Esophagus muscularis mucosa (tissue), 4 donors: Measurements from ENCODE around the gene ZSCAN31. TPM values are rescaled to one million over a fixed set of nuclear protein-coding genes. Genes with fewer than 3 reads are reported as not detected.
A peak's percentile ranks its signal among the peaks of the same experiment; 100 is the strongest.

Experiments
- DNase-seq: peaks from one replicate; pipeline ENCODE4 v3.0.0-alpha.2; 2017; ENCODE audit errors: extremely low spot score
- H3K27ac ChIP-seq, 4 donors: fragments of 200-600 bp; sonication (generic); replicated peaks in 1 of 4; 1 replicate in 3 of 4; 2 replicates in 1 of 4; pipeline ENCODE4 v1.5.1; 2016 to 2019; ENCODE audit warnings: mild to moderate bottlenecking in 1 of 4
- H3K27me3 ChIP-seq, 4 donors: fragments of 200-600 bp; sonication (generic); one replicate each; pipeline versions ENCODE4 v1.5.1 to v1.6.0; 2016 to 2019
- H3K36me3 ChIP-seq, 4 donors: fragments of 200-600 bp; sonication (generic); one replicate each; pipeline ENCODE4 v1.5.1; 2016 to 2019
- H3K4me1 ChIP-seq, 4 donors: fragments of 200-600 bp; sonication (generic); one replicate each; pipeline ENCODE4 v1.5.1; 2016 to 2019
- H3K4me3 ChIP-seq, 4 donors: fragments of 200-600 bp; sonication (generic); 1 replicate in 2 of 4; 2 replicates in 2 of 4; pipeline ENCODE4 v1.5.1; 2016 to 2019; ENCODE audit warnings: mild to moderate bottlenecking in 4 of 4, moderate library complexity in 1 of 4
- H3K9me3 ChIP-seq, 4 donors: fragments of 200-600 bp; sonication (generic); 1 replicate in 3 of 4; 2 replicates in 1 of 4; pipeline ENCODE4 v1.5.1; 2016 to 2019
- EP300 ChIP-seq: sonication (generic); formaldehyde crosslinking; IDR thresholded peaks from one replicate; pipeline ENCODE4 v1.6.1; 2017; ENCODE audit warnings: antibody characterized with exemption
- POLR2A ChIP-seq: fragments of 450-650 bp; IDR thresholded peaks from one replicate; pipeline ENCODE4 v1.6.1; 2017; ENCODE audit warnings: antibody characterized with exemption, moderate library complexity, mild to moderate bottlenecking, low read depth
- POLR2AphosphoS5 ChIP-seq, 2 donors: sonication (generic); formaldehyde crosslinking; IDR thresholded peaks; one replicate each; pipeline ENCODE4 v1.6.1; 2017; ENCODE audit warnings: antibody characterized with exemption in 2 of 2
- WGBS: methylation state at CpG from one replicate; pipeline ENCODE4 v1.1.5; 2018; 5-methylcytosine and 5-hydroxymethylcytosine counted together
- intact Hi-C: fragments of 100-400 bp; cut with DNase I; formaldehyde crosslinking; loops from one replicate; pipeline ENCODE4 v1.15.1; 2023
- total RNA-seq, 4 donors: library from RNA; depleted of rRNA; stranded (reverse); fragments of >200 nt; gene quantifications; one replicate each; pipeline versions ENCODE4 v1.1.0 to v1.2.1, GENCODE V29; 2016
- TF ChIP-seq, protein P1 (sequence below), 3 experiments: fragments of 200-600 bp in 2 of 3; fragments of 450-650 bp in 1 of 3; sonication (generic) in 2 of 3; IDR thresholded peaks; one replicate each; pipeline ENCODE4 v1.5.1; 2017 to 2019; ENCODE audit warnings: antibody characterized with exemption in 3 of 3, mild to moderate bottlenecking in 2 of 3, moderate library complexity in 1 of 3

Gene ZSCAN31
- total RNA-seq, 4 donors from 2014 or later = 13.1 to 39.1 (median 24.1) TPM

DNA sequence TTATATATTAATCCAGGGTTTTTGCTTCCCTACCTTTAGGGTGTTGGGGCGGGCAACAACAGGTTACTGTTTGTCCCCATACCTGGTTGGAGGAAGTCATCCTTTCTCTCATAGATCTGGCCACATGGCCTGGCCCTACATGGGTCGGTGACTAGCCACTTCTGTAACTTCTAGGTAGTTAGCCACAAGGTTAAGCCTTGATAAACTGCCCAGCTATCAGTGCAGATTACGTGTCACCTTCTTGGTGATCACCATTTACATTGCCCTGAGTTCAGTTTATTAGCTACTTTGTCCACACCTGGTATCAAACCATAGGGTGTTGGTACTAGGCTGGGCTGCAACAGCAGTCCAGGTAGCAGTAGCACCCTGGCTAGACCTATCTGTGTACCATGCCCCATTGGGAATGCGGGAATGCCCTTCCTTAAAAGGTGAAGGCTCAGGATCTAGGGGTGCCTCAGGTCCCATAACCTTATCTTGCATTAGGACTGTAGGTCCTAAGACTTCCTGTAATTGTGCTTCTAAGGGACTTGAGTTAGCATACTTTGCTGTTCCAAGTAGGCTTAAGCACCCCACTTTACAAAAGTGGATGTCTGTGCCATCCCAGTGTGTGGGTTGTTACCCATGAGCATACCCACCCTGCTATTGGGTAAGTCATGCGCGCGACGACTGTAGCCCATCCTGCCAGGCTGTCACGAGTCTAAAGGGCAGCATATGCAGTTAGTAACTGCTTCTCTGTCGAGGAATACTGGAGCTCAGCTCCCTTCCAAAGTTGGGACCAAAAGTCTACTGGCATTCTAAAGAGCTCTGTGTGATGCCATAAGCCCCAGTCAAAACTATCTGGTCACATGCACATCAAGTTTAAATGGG, 19.0 kb upstream of the ZSCAN31 start:
- Histone ChIP-seq H3K4me3 (peak overlapping the region; percentile 60 to 74 (median 64)), H3K27ac (peak overlapping the region; percentile 83 to 88 (median 87)), H3K36me3 (peaks cover 0 to 8% (median 4%) of the 10 kb centered on the region in 4 donors), H3K9me3 (no peaks in the 10 kb centered on the region), H3K4me1 (peaks cover 37 to 60% (median 54%) of the 10 kb centered on the region in 4 donors), H3K27me3 (no peaks in the 10 kb centered on the region)
- TF ChIP-seq, protein P1, sequence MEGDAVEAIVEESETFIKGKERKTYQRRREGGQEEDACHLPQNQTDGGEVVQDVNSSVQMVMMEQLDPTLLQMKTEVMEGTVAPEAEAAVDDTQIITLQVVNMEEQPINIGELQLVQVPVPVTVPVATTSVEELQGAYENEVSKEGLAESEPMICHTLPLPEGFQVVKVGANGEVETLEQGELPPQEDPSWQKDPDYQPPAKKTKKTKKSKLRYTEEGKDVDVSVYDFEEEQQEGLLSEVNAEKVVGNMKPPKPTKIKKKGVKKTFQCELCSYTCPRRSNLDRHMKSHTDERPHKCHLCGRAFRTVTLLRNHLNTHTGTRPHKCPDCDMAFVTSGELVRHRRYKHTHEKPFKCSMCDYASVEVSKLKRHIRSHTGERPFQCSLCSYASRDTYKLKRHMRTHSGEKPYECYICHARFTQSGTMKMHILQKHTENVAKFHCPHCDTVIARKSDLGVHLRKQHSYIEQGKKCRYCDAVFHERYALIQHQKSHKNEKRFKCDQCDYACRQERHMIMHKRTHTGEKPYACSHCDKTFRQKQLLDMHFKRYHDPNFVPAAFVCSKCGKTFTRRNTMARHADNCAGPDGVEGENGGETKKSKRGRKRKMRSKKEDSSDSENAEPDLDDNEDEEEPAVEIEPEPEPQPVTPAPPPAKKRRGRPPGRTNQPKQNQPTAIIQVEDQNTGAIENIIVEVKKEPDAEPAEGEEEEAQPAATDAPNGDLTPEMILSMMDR (IDR thresholded peaks at IDR 0.05) = no peak
- TF ChIP-seq POLR2AphosphoS5 (IDR thresholded peaks at IDR 0.05) (no peak), POLR2A (no peak), EP300 (no peak)
- WGBS = 86% methylated on average over 10 of the region's 10 CpGs
- no peak for DNase-seq
- intact Hi-C loops = loop anchor here (5.0 kb wide), 4 partner anchors 78 to 273 kb away; partner anchors contain the start of genes ZKSCAN8, ZNF165 and ZSCAN26

DNA sequence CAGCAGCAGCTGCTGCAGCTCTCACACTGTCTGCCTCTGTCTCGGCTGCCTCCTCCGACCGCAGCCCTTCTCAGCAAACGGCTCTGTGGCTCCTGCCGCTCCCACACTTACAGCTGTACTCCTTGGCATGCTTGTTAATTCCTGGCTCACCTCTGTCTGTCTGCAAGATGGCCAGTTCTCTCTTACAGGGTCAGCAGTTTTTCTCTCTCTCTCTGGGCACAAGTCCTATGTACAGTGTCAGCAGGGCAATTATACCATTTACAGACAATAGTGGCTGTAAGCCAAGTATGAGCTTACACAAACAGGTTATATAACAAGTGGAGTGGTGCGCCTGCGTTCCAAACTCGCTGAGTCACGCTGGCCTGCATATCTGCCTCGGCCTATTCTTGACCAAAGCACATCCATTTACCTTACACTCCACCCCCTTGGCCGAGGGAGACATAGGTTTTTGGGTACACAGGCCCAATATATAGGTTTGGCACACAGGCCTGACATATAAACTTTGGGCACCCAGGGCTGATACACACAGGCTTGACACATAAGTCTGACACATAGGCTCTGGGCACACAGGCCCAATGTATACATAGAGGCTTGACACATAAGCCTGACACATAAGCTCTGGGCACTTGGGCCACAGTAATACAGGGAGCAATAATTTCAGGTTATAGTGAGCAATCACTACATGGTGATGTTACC, 18.2 kb upstream of the ZSCAN31 start:
- H3K27ac ChIP-seq = peak overlapping the region; percentile 83 to 88 (median 87)

DNA sequence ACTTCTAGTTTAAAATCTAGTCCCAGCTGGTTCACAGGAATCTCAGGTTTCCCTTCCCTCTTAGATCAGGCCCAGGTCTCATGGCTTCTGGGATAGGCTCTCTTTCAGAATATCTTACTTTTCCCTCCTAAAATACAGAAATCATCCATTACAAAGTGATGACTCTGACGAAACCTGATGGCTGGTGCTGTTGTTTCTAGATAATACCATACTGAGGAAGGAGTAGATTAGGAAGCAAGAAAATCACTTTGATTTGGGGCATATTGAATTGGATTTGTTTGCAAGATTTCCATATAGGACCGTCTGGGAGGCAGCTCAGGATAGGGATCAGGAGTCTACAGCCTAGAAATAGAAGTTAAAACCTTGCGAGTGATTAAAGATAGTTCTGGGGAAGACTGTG, 17.4 kb upstream of the ZSCAN31 start:
- Histone ChIP-seq H3K4me1 (peaks cover 37 to 60% (median 54%) of the 10 kb centered on the region in 4 donors), H3K27ac (peak overlapping the region; percentile 83 to 88 (median 87)), H3K27me3 (no peaks in the 10 kb centered on the region), H3K9me3 (no peaks in the 10 kb centered on the region), H3K36me3 (no peaks in the 10 kb centered on the region), H3K4me3 (peak overlapping the region in 3 of 4 donors; percentile 1 to 48 (median 42))
- TF ChIP-seq, protein P1 (IDR thresholded peaks at IDR 0.05) = no peak
- TF ChIP-seq POLR2AphosphoS5 (IDR thresholded peaks at IDR 0.05) (no peak), POLR2A (no peak), EP300 (no peak)
- no peak for DNase-seq
- WGBS = 74% methylated on average over 3 of the region's 3 CpGs
- intact Hi-C loops = loop anchor here (5.0 kb wide), 1 partner anchor 86 kb away; the partner anchor contains the start of gene ZSCAN26

More for the DNA sequence above, 18.2 kb upstream of the ZSCAN31 start:
- Histone ChIP-seq H3K27me3 (no peaks in the 10 kb centered on the region), H3K36me3 (no peaks in the 10 kb centered on the region), H3K4me1 (peaks cover 37 to 60% (median 54%) of the 10 kb centered on the region in 4 donors), H3K4me3 (peak overlapping the region in 3 of 4 donors; percentile 1 to 48 (median 42)), H3K9me3 (no peaks in the 10 kb centered on the region)
- TF ChIP-seq, protein P1 (IDR thresholded peaks at IDR 0.05) = no peak
- TF ChIP-seq EP300 (no peak), POLR2A (no peak), POLR2AphosphoS5 (IDR thresholded peaks at IDR 0.05) (peak; percentile 71 to 80)
- peak; percentile 68 for DNase-seq
- WGBS = 49% methylated on average over 10 of the region's 11 CpGs
- intact Hi-C loops = loop anchor here (5.0 kb wide), 1 partner anchor 87 kb away; the partner anchor contains the start of gene ZSCAN26

DNA sequence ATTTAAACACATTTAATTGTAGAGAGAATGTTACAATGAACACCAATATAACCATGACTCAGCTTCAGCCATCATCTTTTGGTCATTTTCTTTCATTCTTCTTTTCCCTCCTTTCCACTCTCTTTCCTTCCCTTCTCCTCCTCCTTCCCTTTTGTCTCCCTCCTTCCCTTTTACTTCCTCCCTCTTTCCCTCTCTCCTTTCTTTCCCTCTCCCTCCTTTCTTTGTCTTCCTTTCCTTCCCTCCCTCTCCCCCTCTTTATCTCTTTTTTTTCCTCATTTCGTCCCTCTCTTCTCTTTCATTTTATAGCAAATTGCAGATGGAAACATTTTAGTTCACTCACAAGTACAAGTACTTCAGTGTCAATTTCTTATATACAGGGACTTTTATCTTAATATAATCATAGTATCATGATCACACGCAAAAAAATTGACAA, 15.6 kb upstream of the ZSCAN31 start:
- Histone ChIP-seq H3K4me3 (peak overlapping the region in 2 of 4 donors; percentile 76 to 78), H3K36me3 (no peaks in the 10 kb centered on the region), H3K27ac (peak overlapping the region in 3 of 4 donors; percentile 76 to 89 (median 85))

More for the DNA sequence above, 15.6 kb upstream of the ZSCAN31 start:
- peaks cover 32 to 49% (median 44%) of the 10 kb centered on the region in 4 donors for H3K4me1 ChIP-seq
- intact Hi-C loops = loop anchor here (5.0 kb wide), 1 partner anchor 84 kb away; the partner anchor contains the start of gene ZSCAN26
- no peak for DNase-seq
- TF ChIP-seq, protein P1 (IDR thresholded peaks at IDR 0.05) = no peak
- no peak for TF ChIP-seq EP300
- TF ChIP-seq POLR2A = no peak
- TF ChIP-seq POLR2AphosphoS5 (IDR thresholded peaks at IDR 0.05) = no peak
- H3K9me3 ChIP-seq = no peaks in the 10 kb centered on the region
- H3K27me3 ChIP-seq = no peaks in the 10 kb centered on the region
- 68% methylated on average over 2 of the region's 2 CpGs for WGBS
